Gastroesophageal sphincter (tissue), 4 donors: ENCODE results near the gene PFKFB2. TPM values are rescaled to one million over a fixed set of nuclear protein-coding genes. Genes with fewer than 3 reads are reported as not detected.

Experiments
- ATAC-seq: fragments of 150-250 bp; one replicate; pipeline ENCODE4 v1.9.1; 2016; ENCODE audit warnings: mild to moderate bottlenecking, moderate library complexity
- H3K27ac ChIP-seq, 4 donors: fragments of 200-600 bp; sonication (generic) in 3 of 4; 1 replicate in 3 of 4; 2 replicates in 1 of 4; pipeline ENCODE4 v1.5.1; 2016 to 2019
- H3K27me3 ChIP-seq: fragments of 200-600 bp; sonication (generic); one replicate; pipeline ENCODE4 v1.5.1; 2019
- H3K36me3 ChIP-seq, 2 donors: fragments of 200-600 bp; sonication (generic); one replicate each; pipeline ENCODE4 v1.5.1; 2019; ENCODE audit warnings: control low read depth in 1 of 2
- H3K4me1 ChIP-seq, 3 donors: fragments of 200-600 bp; sonication (generic); 1 replicate in 2 of 3; 2 replicates in 1 of 3; pipeline ENCODE4 v1.5.1; 2016 to 2019; ENCODE audit warnings: control low read depth in 2 of 3
- H3K4me3 ChIP-seq, 2 donors: fragments of 200-600 bp; sonication (generic); one replicate each; pipeline ENCODE4 v1.5.1; 2019; ENCODE audit warnings: mild to moderate bottlenecking in 1 of 2, moderate library complexity in 1 of 2
- H3K9me3 ChIP-seq, 3 donors: fragments of 200-600 bp; sonication (generic); one replicate each; pipeline ENCODE4 v1.5.1; 2017 to 2019; ENCODE audit warnings: control low read depth in 2 of 3
- EP300 ChIP-seq: sonication (generic); formaldehyde crosslinking; IDR thresholded peaks from one replicate; pipeline ENCODE4 v1.6.1; 2017; ENCODE audit warnings: antibody characterized with exemption, mild to moderate bottlenecking
- POLR2A ChIP-seq, 2 donors: fragments of 450-650 bp; IDR thresholded peaks; one replicate each; pipeline ENCODE4 v1.6.1; 2017; ENCODE audit warnings: antibody characterized with exemption in 2 of 2, mild to moderate bottlenecking in 2 of 2, moderate library complexity in 1 of 2
- POLR2AphosphoS5 ChIP-seq: sonication (generic); formaldehyde crosslinking; IDR thresholded peaks from one replicate; pipeline ENCODE4 v1.6.1; 2017; ENCODE audit warnings: antibody characterized with exemption
- WGBS, 2 donors: methylation state at CpG; one replicate each; pipeline ENCODE4 v1.1.5; 2018; ENCODE audit warnings: low coverage in 1 of 2; 5-methylcytosine and 5-hydroxymethylcytosine counted together
- total RNA-seq, 4 donors: library from RNA; depleted of rRNA; stranded (reverse); fragments of >200 nt; gene quantifications; one replicate each; pipeline ENCODE4 v1.1.0, GENCODE V29; 2016
- TF ChIP-seq, protein P1 (sequence below), 4 experiments: fragments of 200-600 bp in 2 of 4; fragments of 450-650 bp in 2 of 4; sonication (generic) in 1 of 4; IDR thresholded peaks; one replicate each; pipeline ENCODE4 v1.5.1; 2017 to 2019; ENCODE audit warnings: antibody characterized with exemption in 4 of 4, mild to moderate bottlenecking in 2 of 4, moderate library complexity in 2 of 4

The PFKFB2 gene
- total RNA-seq, 4 donors from 2014 or later, result 3.4 to 6.7 (median 5.3) TPM

DNA sequence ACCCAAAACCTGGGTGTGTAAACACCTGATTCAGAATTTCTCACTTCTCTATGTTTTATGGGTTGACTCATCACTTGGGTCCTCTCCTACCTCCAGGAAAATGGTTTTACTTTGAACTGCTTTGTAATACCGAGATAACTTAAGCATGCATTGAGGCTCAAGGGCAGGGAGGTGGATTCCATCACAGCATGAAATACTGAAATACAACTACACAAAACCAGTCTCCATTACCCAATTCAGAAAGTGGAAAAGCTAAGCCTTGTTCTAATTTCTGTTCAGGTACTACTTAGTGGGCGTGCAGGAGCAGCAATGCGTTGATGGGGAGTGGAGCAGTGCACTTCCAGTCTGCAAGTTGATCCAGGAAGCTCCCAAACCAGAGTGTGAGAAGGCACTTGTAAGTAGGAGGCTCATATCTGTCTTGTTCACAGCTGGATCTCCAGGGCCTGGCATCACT is 44.8 kb downstream of the PFKFB2 start:
- TF ChIP-seq POLR2A (IDR thresholded peaks at IDR 0.05), result no peak
- TF ChIP-seq, protein P1, sequence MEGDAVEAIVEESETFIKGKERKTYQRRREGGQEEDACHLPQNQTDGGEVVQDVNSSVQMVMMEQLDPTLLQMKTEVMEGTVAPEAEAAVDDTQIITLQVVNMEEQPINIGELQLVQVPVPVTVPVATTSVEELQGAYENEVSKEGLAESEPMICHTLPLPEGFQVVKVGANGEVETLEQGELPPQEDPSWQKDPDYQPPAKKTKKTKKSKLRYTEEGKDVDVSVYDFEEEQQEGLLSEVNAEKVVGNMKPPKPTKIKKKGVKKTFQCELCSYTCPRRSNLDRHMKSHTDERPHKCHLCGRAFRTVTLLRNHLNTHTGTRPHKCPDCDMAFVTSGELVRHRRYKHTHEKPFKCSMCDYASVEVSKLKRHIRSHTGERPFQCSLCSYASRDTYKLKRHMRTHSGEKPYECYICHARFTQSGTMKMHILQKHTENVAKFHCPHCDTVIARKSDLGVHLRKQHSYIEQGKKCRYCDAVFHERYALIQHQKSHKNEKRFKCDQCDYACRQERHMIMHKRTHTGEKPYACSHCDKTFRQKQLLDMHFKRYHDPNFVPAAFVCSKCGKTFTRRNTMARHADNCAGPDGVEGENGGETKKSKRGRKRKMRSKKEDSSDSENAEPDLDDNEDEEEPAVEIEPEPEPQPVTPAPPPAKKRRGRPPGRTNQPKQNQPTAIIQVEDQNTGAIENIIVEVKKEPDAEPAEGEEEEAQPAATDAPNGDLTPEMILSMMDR (IDR thresholded peaks at IDR 0.05), result no peak
- TF ChIP-seq EP300, result no peak
- ATAC-seq, result no peak
- no peaks in the 10 kb centered on the region for H3K9me3 ChIP-seq
- no peaks in the 10 kb centered on the region for H3K4me1 ChIP-seq
- 95 to 100% methylated on average over 1 to 3 of the region's 3 CpGs for WGBS, 2 donors
- no peaks in the 10 kb centered on the region for H3K36me3 ChIP-seq
- no peak overlapping the region for H3K4me3 ChIP-seq
- H3K27me3 ChIP-seq, result peaks cover 8% of the 10 kb centered on the region
- H3K27ac ChIP-seq, result no peak overlapping the region

DNA sequence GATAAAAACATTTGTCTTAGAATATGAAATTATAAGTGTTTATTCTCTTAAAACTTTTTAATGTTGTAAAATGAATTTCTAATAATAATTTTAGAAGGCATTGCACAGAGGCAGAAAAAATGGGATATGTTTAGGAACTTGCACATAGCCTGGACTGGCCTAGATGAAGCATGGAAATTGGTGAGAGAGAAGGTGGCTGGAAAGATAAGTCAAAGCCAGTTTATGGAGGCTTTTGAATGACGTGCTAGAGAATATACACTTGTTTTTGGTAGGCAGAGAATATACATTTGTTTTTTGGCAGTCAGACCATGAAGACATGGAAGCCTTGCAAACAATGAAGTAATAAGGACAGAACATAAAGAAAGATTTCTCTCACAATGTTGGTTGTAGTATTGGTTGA is 48.6 kb downstream of the PFKFB2 start:
- no peak for ATAC-seq
- H3K27me3 ChIP-seq, result peaks cover 5% of the 10 kb centered on the region
- no peaks in the 10 kb centered on the region for H3K9me3 ChIP-seq
- 65 to 90% methylated on average over 1 of the region's 1 CpG for WGBS, 2 donors
- no peak overlapping the region for H3K4me3 ChIP-seq
- TF ChIP-seq POLR2AphosphoS5, result no peak
- no peak for TF ChIP-seq POLR2A (IDR thresholded peaks at IDR 0.05)
- TF ChIP-seq, protein P1 (IDR thresholded peaks at IDR 0.05), result no peak
- no peak for TF ChIP-seq EP300
- no peaks in the 10 kb centered on the region for H3K36me3 ChIP-seq
- no peak overlapping the region for H3K27ac ChIP-seq
- no peaks in the 10 kb centered on the region for H3K4me1 ChIP-seq

DNA sequence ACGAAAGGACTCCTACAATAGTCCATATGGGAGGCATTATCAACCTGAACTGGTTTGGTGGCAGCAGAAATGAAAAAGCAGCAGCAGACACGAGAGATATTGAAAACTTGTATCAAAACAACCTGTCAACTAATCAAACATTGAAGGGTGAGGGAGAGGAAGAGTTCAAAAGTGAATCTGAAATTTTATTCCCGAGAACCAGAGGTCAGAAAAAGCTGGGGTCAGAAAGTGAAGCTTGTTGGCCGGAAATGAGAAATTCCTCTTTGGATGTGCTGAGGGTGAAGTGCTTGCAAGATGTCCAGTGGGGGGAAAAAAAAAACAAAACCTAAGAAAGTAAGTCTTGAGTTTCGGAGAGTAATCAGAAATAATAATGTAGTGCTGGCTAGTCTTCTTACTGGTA is 49.1 kb downstream of the PFKFB2 start:
- H3K36me3 ChIP-seq, result no peaks in the 10 kb centered on the region
- no peaks in the 10 kb centered on the region for H3K9me3 ChIP-seq
- TF ChIP-seq, protein P1 (IDR thresholded peaks at IDR 0.05), result no peak
- TF ChIP-seq EP300, result no peak
- no peak for TF ChIP-seq POLR2AphosphoS5
- TF ChIP-seq POLR2A (IDR thresholded peaks at IDR 0.05), result no peak
- no peak for ATAC-seq
- H3K27me3 ChIP-seq, result peaks cover under 1% of the 10 kb centered on the region
- no peak overlapping the region for H3K4me3 ChIP-seq
- no peak overlapping the region for H3K27ac ChIP-seq
- WGBS, 2 donors, result 30 to 64% methylated on average over 5 of the region's 5 CpGs
- no peaks in the 10 kb centered on the region for H3K4me1 ChIP-seq

DNA sequence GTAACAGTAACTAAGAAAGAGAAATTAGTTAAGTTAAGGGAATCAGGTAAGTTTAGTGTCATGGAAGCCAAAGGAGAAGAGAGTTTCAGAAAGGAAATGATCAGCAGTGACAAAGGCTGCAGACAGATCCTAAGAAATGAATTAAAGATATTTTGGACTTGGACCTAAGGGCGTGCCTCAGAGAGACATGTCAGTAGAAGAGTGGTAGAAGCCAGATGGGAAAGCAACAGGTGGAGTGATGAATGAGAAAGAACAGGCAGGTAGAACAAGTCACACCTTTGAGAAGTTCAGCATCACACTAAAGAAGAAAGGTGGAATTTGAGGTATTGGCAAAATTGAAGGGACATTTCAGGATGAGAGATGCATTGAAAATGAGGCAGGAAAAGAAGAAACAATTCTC is 49.6 kb downstream of the PFKFB2 start:
- Histone ChIP-seq H3K27ac (no peak overlapping the region), H3K27me3 (no peaks in the 10 kb centered on the region), H3K9me3 (no peaks in the 10 kb centered on the region), H3K4me3 (no peak overlapping the region), H3K4me1 (no peaks in the 10 kb centered on the region), H3K36me3 (no peaks in the 10 kb centered on the region)
- WGBS, 2 donors, result 86 to 100% methylated on average over 1 of the region's 1 CpG
- TF ChIP-seq POLR2AphosphoS5 (no peak), POLR2A (IDR thresholded peaks at IDR 0.05) (no peak), EP300 (no peak)
- TF ChIP-seq, protein P1 (IDR thresholded peaks at IDR 0.05), result no peak
- no peak for ATAC-seq

DNA sequence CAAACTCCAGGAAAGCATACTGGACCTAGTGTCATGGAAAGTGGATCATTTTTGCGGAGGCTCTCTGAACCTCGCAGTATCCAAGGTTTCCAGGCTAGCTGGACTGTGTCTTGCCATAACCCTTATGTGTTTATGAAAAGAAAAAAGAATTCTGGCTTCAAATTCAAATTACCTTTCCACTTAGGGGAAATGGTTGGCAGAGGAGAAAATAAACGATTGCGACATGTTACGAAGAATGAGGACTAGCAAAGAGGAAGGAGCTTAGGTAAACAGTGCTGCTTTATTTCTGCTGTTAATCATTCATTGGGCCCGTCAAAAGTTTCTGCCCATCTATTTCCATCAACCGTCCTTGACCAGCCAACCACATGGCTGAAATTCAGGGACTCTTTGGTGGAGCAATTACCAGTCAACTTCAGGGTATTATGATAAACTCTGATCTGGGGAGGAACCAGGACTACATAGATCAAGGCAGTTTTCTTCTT is 50.9 kb downstream of the PFKFB2 start, which contains the start of gene C4BPA:
TSS of gene C4BPA (plus strand) at position 342 of the 482 bp plus-strand sequence. CDS start 8,793 bp downstream, outside the sequence.
- WGBS, 2 donors, result 26 to 46% methylated on average over 6 to 7 of the region's 7 CpGs
- ATAC-seq, result peak; percentile 68
- TF ChIP-seq, protein P1 (IDR thresholded peaks at IDR 0.05), result no peak
- TF ChIP-seq EP300 (no peak), POLR2AphosphoS5 (no peak), POLR2A (IDR thresholded peaks at IDR 0.05) (no peak)

More for the DNA sequence above, 50.9 kb downstream of the PFKFB2 start, which contains the start of gene C4BPA:
- Histone ChIP-seq H3K9me3 (no peaks in the 10 kb centered on the region), H3K27me3 (peaks cover 7% of the 10 kb centered on the region), H3K4me1 (no peaks in the 10 kb centered on the region), H3K4me3 (no peak within 1 kb of the TSS), H3K27ac (no peak within 1 kb of the TSS), H3K36me3 (no peaks in the 10 kb centered on the region)
